Nephron (organoid): ENCODE results near the gene EML1.

ENCODE experiments used
- H3K27ac Mint-ChIP-seq, 3 experiments: 2 replicates each; pipeline ENCODE4 v1.8.0; 2020; ENCODE audit warnings: mixed read lengths in 3 of 3, mild to moderate bottlenecking in 2 of 3, moderate library complexity in 1 of 3
- H3K27me3 Mint-ChIP-seq: 2 replicates; pipeline ENCODE4 v1.8.0; 2021; ENCODE audit warnings: low read depth, mild to moderate bottlenecking, moderate library complexity, mixed read lengths
- H3K36me3 Mint-ChIP-seq: 2 replicates; pipeline ENCODE4 v1.8.0; 2020; ENCODE audit warnings: low read depth, mixed read lengths
- H3K4me1 Mint-ChIP-seq: 2 replicates; pipeline ENCODE4 v1.8.0; 2020; ENCODE audit warnings: mixed read lengths
- H3K4me3 Mint-ChIP-seq, 3 experiments: 2 replicates each; pipeline ENCODE4 v1.8.0; 2020; ENCODE audit warnings: mild to moderate bottlenecking in 3 of 3, mixed read lengths in 3 of 3, moderate library complexity in 2 of 3
- H3K9me3 Mint-ChIP-seq: 2 replicates; pipeline ENCODE4 v1.8.0; 2020; ENCODE audit warnings: mixed read lengths
- TF ChIP-seq, protein P1 (sequence below), 3 experiments: fragments of 200-600 bp; sonication (generic); IDR thresholded peaks; one replicate each; pipeline ENCODE4 v1.5.0; 2021; ENCODE audit warnings: antibody characterized with exemption in 3 of 3; ENCODE audit not compliant: unreplicated experiment in 3 of 3

The EML1 gene

GRCh38 chr14:99784508-99784907, 8.7 kb upstream of the EML1 start:
- peaks cover 3% of the 10 kb centered on the region for H3K9me3 Mint-ChIP-seq
- peak overlapping the region in 1 of 3 experiments; percentile 71 for H3K27ac Mint-ChIP-seq
- TF ChIP-seq, protein P1, sequence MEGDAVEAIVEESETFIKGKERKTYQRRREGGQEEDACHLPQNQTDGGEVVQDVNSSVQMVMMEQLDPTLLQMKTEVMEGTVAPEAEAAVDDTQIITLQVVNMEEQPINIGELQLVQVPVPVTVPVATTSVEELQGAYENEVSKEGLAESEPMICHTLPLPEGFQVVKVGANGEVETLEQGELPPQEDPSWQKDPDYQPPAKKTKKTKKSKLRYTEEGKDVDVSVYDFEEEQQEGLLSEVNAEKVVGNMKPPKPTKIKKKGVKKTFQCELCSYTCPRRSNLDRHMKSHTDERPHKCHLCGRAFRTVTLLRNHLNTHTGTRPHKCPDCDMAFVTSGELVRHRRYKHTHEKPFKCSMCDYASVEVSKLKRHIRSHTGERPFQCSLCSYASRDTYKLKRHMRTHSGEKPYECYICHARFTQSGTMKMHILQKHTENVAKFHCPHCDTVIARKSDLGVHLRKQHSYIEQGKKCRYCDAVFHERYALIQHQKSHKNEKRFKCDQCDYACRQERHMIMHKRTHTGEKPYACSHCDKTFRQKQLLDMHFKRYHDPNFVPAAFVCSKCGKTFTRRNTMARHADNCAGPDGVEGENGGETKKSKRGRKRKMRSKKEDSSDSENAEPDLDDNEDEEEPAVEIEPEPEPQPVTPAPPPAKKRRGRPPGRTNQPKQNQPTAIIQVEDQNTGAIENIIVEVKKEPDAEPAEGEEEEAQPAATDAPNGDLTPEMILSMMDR (IDR thresholded peaks at IDR 0.05; ENCODE audit: unreplicated experiment in 3 of 3): no peak
- H3K36me3 Mint-ChIP-seq: no peaks in the 10 kb centered on the region
- peaks cover 16% of the 10 kb centered on the region for H3K4me1 Mint-ChIP-seq
- H3K4me3 Mint-ChIP-seq: no peak overlapping the region
- H3K27me3 Mint-ChIP-seq: peaks cover 24% of the 10 kb centered on the region

DNA sequence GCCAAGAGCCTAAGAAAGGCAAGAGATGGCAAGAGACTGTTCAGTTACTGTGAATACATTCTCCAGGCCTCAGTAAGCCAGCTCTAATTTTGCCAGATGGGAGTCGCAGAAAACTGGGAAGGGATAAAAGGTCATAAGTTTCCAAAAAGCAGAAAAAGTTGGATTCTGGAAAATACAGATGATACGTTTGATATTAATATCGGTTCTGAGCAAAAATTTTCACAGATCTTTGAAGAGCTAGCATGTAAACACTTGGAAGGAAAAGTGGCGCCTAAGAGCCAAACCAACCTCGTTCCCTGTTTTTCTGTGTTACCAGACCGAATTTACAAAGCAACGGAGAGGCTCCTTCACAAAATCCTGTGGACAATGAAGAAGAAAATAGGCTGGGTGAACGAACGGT, 7.8 kb upstream of the EML1 start:
- no peaks in the 10 kb centered on the region for H3K36me3 Mint-ChIP-seq
- no peak overlapping the region for H3K27ac Mint-ChIP-seq
- H3K27me3 Mint-ChIP-seq: peaks cover 22% of the 10 kb centered on the region
- peaks cover under 1% of the 10 kb centered on the region for H3K9me3 Mint-ChIP-seq
- TF ChIP-seq, protein P1 (IDR thresholded peaks at IDR 0.05; ENCODE audit: unreplicated experiment in 3 of 3): no peak
- no peak overlapping the region for H3K4me3 Mint-ChIP-seq
- peaks cover 20% of the 10 kb centered on the region for H3K4me1 Mint-ChIP-seq

DNA sequence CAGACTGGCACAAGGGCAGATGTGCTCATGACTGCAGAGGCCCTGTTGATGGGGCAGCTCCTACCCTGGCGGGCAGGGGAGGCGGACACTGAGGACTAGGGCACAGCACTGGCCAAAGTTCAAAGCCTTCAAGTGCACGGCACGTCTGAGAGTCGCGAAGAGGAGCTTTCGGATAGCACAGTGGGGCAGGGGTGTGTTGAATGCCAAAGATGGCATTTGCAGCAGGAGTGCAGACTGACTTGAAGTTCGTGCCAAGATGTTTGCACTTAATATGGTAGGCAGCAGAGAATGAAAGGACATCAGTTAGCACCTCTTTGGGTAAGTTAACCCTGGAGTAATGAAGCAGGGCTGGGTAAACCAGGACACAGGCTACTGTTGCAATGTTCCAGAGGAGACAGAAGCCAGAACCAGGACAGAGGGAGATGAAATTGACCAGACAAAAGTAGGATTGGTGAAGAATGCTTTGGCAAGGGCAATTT, 6.7 kb upstream of the EML1 start:
- TF ChIP-seq, protein P1 (IDR thresholded peaks at IDR 0.05; ENCODE audit: unreplicated experiment in 3 of 3): no peak
- no peak overlapping the region for H3K27ac Mint-ChIP-seq
- H3K36me3 Mint-ChIP-seq: no peaks in the 10 kb centered on the region

GRCh38 chr14:99788713-99789112, 4.5 kb upstream of the EML1 start:
- Mint-ChIP-seq H3K36me3 (no peaks in the 10 kb centered on the region), H3K27me3 (peaks cover 14% of the 10 kb centered on the region), H3K4me3 (no peak overlapping the region), H3K4me1 (peaks cover 38% of the 10 kb centered on the region), H3K9me3 (no peaks in the 10 kb centered on the region), H3K27ac (no peak overlapping the region)
- TF ChIP-seq, protein P1 (IDR thresholded peaks at IDR 0.05; ENCODE audit: unreplicated experiment in 3 of 3): no peak

More for the DNA sequence above, 6.7 kb upstream of the EML1 start:
- no peaks in the 10 kb centered on the region for H3K9me3 Mint-ChIP-seq
- peaks cover 11% of the 10 kb centered on the region for H3K27me3 Mint-ChIP-seq
- peaks cover 27% of the 10 kb centered on the region for H3K4me1 Mint-ChIP-seq
- peak overlapping the region in 1 of 3 experiments; percentile 21 for H3K4me3 Mint-ChIP-seq

DNA sequence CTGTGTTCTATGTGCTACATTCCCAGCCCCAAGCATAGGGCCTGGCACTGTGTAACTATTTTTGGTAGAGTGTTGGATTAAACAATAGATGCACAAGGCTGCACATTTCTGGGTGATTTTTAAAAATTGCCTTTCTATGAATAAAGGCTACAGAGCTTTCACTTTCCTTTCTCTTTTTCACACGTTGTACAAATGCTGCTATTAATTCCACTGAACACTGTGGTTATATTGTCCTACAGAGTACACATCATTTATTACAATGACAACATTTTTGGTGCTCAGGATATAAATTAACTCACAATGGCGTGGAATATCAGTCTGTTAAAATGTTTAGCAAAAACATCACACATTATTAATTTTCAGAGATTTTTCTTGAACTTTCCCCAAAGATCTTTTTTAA, 3.6 kb upstream of the EML1 start:
- H3K4me1 Mint-ChIP-seq: peaks cover 45% of the 10 kb centered on the region
- H3K27me3 Mint-ChIP-seq: peaks cover 10% of the 10 kb centered on the region
- TF ChIP-seq, protein P1 (IDR thresholded peaks at IDR 0.05; ENCODE audit: unreplicated experiment in 3 of 3): no peak
- peak overlapping the region in 1 of 3 experiments; percentile 34 for H3K4me3 Mint-ChIP-seq
- no peaks in the 10 kb centered on the region for H3K36me3 Mint-ChIP-seq
- peak overlapping the region in 1 of 3 experiments; percentile 1 for H3K27ac Mint-ChIP-seq
- no peaks in the 10 kb centered on the region for H3K9me3 Mint-ChIP-seq
